ENCODE measurements around the gene RUFY1.
A peak's percentile ranks its signal among the peaks of the same experiment; 100 is the strongest.
"Not testable (repeated sequence)": the region's sequence is repeated elsewhere in the genome, so short reads cannot be mapped to it uniquely, and the experiment has no call there.

The RUFY1 gene

GRCh38 chr5:179550511-179551342 is at the start of gene RUFY1:
Gene RUFY1 (plus strand): TSS chr5:179550554. CDS start chr5:179550570, 16 bp downstream.
- DNase-seq (ENCODE audit: low spot score), result peak; percentile 94

- DNase-seq (ENCODE audit: low spot score), result not testable (repeated sequence)
These were observed 48.4 kb upstream of the RUFY1 start for GRCh38 chr5:179501997-179502396.

- DNase-seq (ENCODE audit: low spot score), result not testable (repeated sequence)
These were observed 47.9 kb upstream of the RUFY1 start for GRCh38 chr5:179502420-179502819.

GRCh38 chr5:179504191-179504590 is 46.2 kb upstream of the RUFY1 start:
- no peak for DNase-seq (ENCODE audit: low spot score)

DNA sequence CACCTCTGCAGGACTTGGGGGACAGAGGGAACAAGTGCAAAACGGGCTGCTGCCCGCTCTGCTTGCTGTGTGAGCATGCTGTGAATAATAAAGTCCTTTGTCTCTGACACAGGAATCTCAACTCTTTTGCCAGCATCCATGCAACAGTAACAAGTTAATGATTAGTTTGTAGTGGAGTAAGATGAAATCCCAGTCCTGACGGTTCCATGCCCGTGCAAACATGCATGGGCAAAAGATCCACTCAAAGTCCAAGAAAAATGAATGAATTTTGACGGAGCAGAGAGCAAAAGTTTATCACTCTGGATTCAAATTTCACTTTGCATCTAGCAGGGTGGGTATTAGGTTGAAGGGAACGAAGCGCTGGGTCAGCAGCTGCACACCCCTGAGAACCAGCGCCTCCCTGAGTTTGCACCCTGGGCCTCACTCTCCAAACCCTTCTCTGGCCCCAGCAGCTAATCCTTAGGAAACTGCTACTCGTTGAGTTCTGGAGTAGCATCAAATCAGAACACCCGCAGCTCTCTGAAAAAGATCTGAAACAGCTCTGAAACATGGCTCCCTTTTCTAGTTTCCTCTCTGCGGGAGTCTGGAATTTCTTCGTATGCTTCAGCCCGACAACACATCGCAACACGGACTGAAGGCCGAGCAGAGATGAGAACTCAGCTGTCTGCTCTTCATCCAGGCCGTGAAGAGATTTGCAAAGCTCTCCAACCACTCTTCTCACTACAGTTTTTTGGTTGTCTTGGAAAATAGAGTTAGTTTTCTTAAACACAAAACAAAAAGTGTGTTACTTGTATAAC is 45.6 kb upstream of the RUFY1 start:
- no peak for DNase-seq (ENCODE audit: low spot score)

DNA sequence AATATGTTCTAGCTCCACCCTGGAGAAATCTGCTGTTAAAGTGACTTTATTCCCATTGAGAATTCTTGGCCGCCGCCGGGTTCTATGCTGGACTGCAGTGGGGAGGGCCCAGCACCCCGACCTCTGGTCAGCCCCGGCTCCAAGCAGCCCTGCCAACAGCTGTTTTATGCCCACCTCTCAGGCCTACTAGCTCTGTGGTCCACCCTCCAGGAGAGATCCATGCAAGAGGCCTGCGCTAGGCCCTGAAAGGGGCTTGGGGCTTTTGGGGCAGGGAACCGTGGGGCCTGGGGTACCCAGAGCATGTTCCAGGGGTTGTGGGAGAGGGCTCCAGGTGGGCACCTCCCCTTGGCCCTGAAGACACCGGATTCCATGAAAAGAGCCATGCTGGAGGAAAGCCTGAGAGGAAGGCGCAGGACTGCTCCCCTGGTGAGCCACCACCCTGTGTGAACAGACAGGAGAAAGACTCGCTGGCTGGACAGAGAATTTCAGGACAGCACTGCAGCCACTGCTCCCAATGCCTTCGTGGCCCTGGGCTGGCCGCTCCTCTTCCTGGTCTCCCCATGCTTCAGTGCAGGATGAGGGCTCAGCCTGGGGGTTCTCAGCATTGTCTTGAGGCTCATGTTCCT is 44.6 kb upstream of the RUFY1 start:
- DNase-seq (ENCODE audit: low spot score), result no peak

DNA sequence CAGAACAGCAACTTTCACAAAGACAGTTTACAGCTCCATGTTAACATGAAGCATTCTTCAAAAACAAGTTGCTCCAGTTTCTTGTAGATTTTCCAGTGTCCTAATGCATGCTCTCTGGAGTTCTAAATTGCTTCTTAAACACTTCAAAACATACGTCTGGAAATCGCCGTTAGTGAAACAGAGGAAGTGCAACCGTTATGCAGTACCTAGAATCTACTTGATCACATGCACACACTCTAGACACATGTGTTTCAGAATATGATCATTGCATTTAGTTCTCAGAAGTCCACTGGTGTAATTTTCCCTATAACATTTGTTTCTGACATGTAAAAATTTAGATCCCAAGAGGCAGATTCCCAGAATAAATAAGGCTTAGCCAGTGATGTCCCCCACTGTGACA is 41.1 kb upstream of the RUFY1 start:
- no peak for DNase-seq (ENCODE audit: low spot score)

DNA sequence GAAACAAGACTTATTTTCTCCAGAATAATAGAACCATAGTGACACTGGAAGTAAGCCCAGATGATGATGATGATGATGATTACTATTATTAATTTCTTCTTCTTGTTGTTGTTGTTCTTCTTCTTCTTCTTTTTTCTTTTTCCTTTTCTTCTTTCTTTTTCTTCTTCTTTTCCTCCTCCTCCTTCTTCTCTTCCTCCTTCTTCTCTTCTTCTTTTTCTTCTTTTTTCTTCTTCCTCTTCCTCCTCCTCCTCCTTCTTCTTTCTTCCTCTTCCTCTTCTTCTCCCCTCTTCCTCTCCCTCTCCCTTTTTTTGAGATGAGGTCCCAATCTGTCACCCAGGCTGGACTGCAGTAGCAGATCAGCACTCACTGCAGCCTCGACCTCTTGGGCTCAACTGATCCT is 40.5 kb upstream of the RUFY1 start:
- DNase-seq (ENCODE audit: low spot score), result no peak

DNA sequence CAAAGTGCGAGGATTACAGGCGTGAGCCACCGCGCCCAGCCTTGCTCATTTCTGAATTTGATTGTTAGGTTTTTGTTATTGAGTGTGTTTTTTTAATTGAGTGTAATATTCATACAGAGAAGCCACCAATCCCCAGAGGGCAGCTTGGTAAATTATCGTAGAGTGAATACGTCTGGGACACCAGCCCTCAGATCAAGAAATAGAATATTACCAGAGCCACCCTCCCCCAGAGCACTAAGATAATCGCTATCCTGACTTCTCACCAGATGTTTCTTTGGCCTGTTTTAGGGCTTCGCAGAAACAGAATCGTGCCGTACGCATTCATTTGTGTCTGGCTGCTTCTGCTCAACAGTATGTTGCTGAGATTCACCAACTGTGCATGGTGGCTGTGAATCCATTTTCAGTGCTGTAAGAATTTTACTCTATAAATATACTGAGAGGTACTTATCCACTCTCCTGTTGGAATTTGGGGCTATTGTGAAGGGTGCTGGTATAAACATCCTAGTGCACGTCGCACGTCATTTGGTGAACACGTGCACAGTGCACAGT is 37.8 kb upstream of the RUFY1 start:
- DNase-seq (ENCODE audit: low spot score), result no peak

DNA sequence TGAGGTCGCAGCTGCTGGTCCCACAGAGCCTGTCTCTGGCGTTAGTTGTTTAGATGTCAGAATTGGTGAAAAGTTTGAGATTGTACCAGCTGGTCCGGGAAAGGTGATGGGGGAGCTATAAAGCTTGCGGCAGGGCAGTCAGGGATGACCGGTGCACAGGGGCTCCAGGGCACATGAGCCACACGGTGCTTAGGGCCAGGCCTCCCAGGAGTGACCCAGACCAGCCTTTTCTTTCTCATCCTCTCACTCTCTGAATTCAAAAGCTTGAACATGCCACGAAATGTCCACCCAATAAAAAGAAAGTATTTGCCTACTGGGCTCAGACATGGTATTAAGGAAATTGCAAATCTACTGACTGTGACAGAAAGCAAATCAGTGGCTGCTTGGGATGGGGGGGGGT is 34.9 kb upstream of the RUFY1 start:
- DNase-seq (ENCODE audit: low spot score), result not testable (repeated sequence)

- DNase-seq (ENCODE audit: low spot score), result no peak
These were observed 34.1 kb upstream of the RUFY1 start for GRCh38 chr5:179516221-179516620.

- not testable (repeated sequence) for DNase-seq (ENCODE audit: low spot score)
These were observed 32.6 kb upstream of the RUFY1 start for GRCh38 chr5:179517746-179518145.

DNA sequence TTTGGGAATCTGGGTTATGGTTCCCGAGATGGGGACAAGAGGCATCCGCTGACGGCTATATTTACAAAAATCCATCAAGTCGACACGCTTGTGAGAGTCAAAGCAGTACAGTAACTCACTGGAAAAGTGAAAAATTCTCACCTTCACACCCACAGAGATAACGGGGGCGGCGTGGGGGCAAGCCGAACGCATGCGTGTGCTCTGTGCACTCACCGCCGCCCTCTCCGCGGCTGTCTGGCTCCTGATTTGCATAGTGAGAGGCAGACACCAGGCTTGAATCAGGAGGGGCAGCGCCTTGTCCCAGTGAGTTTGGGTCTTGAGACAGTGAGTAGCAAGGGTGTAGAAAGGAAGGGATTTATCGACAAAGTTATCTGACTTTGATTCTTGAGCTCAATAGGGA is 32.0 kb upstream of the RUFY1 start:
- not testable (repeated sequence) for DNase-seq (ENCODE audit: low spot score)

DNA sequence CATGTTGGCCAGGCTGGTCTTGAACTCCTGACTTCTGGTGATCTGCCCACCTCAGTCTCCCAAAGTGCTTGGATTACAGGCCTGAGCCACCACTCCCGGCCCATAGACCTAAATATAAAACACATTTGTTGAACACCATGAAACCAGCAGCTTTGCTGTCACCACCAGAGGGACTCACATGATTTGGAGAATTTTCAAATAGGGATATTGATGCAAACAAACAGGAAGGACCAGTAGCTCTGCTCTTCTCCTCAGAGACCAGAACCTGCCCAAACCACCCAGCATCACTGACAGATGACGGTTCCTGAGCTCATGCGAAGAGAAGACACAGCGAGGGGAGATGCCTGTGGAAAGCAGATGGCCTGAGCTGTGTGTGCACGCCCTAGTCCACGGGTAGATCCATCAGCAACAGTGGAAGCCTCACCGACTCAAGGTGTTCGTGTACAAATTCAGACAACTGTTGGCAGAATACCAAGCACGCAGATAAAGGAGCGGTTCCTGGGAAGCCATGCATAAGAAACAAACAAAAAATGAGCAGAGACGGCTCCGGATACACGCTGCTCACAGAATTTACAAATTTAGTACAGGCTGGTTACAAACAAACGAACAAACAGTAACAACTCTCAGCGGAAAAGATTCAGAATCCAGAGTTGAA is 30.8 kb upstream of the RUFY1 start:
- not testable (repeated sequence) for DNase-seq (ENCODE audit: low spot score)

DNA sequence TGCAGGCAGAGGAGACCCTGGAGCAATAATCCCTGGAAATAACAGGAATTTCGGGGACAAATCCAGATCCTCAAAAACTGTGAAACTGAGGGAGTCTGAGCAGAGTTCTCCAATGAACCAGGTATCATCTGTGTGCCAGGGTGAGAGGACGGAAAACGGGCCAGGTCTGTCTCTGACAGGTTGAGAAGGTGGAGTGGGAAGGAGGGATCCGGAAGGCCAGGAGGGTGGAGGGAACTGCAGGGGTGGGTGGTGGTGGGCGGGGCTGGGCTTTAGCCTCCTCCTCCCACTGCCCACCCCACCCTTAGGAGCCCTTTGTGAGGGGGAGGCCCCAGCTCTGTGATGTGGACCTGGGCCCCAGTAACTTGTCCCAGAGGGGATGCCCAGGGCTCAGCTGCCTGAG is 28.2 kb upstream of the RUFY1 start:
- DNase-seq (ENCODE audit: low spot score), result not testable (repeated sequence)

- no peak for DNase-seq (ENCODE audit: low spot score)
These were observed 23.4 kb upstream of the RUFY1 start for GRCh38 chr5:179526978-179527377.

DNA sequence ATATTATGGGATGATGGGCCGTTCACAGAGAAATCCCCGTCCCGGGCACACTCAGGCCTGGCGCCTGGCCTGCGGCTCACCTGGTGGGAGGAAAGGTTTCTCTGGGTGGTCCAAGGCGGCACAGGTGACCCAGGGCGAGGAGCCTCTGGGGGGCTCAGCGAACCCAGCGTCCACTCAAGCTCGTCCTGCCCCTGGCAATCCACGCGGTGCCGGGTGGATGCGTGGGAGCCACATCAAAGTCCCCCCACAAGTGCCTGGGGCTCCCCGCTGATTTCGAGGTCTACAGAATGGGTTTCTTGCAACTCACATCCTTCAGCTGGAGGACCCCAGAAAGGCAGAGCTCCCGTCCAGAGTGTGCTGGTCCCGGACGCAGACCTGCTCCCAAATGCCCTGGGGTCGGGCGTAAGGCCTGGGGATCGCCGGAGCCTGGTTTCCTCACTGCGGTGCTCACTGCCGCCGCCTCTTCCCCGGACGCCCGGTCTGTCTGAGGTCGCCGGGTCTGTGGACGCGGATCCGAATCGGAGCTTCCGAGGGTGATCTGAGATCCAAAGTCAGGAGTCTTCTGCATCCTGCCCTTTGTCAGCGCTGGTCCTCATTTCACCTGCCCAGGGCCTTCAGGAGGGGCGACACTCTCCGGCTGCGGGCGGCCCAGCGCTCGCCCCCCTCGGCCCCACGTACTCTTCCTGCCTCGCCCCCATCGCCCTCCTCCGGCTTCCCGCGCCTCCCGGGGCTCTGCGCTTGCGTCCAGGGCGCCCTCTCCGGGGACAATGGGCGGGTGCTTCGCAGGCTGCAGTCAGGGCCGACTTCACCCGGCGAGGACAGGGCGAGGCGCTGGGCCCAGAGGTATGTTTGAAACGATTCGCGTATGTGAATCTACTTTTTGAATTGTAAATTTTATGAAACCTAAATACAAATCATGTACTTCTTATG is 20.0 kb upstream of the RUFY1 start:
- peak; percentile 83 for DNase-seq (ENCODE audit: low spot score)

DNA sequence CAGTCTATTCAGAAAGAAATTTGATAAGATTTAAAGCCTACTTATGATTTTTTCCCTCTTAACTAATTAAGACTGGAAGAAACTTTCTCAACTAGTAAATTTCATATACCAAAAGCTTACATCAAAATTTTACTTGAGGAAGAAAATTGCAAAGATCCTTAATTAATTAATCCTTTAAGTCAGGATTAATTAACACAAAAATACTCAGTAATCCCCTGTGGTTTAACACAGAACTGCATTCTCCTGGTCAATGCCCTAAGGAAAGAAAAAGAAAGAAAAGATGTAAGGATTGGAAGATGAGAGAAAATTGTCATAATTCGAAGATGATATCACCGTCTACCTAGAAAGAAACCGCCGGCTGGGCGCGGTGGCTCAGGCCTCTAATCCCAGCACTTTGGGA is 17.3 kb upstream of the RUFY1 start:
- DNase-seq (ENCODE audit: low spot score), result no peak

- no peak for DNase-seq (ENCODE audit: low spot score)
These were observed 16.4 kb upstream of the RUFY1 start for GRCh38 chr5:179533907-179534306.

DNA sequence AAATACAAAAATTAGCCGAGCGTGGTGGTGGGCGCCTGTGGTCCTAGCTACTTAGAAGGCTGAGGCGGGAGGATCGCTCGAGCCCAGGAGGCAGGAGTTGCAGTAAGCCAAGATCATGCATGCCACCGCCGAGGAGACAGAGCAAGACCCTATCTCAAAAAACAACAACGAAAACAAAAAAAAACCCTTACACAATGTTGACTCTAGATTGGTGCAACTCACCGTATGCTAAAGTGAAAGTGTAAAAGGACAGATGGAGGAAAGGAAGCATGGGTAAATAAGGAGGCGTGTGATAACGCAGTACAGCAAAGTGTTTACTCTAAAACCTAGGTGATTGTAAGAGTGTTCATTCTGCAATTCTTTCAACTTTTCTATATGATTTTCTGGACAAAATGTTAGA is 15.9 kb upstream of the RUFY1 start:
- no peak for DNase-seq (ENCODE audit: low spot score)

- DNase-seq (ENCODE audit: low spot score), result no peak
These were observed 13.7 kb upstream of the RUFY1 start for GRCh38 chr5:179536676-179537075.

All from AG20443 (cell line).